GM18498 (cell line): ENCODE measurements around the gene WWOX.

ENCODE experiments used
- ATAC-seq: cut with Tn5 transposase; IDR thresholded peaks from one replicate; pipeline ENCODE4 v1.9.1; 2021; ENCODE audit warnings: mild to moderate bottlenecking, moderate library complexity; ENCODE audit not compliant: unreplicated experiment

Gene WWOX

DNA sequence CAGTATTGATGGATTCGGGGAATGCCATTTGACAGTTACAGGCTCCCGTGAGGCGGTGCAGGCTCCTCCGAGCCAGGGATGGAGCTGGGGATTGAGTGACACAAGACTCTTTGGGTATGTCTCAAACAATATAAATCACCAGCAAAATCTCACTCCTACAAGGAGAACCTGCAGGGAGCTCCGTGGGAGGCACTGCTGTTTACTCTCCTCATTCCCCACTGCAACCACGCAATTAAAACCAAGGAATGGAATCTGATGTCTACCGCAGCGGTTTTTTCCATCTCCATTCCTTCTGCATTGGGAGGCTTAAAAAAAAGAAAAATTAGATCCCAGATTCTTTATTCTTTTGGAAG is 157.9 kb downstream of the WWOX start:
- ATAC-seq = no peak

- ATAC-seq = no peak
These were observed 159.1 kb downstream of the WWOX start for GRCh38 chr16:78258375-78259065.

GRCh38 chr16:78259873-78260272 is 160.4 kb downstream of the WWOX start:
- no peak for ATAC-seq

DNA sequence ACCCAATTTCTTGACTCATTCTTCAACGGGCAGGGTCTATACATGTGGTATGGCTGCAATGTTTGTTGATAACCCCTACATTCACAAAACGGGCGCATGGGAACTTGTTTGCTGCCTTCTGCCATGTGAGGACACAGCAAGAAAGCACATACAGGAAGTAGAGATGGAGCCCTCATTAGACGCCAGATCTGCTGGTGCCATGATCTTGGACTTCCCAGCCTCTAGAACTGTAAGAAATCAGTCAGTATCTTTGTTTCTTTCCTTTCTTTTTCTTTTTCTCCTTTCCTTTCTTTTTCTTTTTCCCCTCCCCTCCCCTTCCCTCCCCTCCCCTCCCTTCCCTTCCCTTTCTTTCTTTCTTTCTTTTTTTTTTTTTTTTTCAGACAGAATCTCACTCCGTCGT is 165.2 kb downstream of the WWOX start:
- no peak for ATAC-seq

GRCh38 chr16:78269256-78269655 is 169.8 kb downstream of the WWOX start:
- ATAC-seq = no peak

DNA sequence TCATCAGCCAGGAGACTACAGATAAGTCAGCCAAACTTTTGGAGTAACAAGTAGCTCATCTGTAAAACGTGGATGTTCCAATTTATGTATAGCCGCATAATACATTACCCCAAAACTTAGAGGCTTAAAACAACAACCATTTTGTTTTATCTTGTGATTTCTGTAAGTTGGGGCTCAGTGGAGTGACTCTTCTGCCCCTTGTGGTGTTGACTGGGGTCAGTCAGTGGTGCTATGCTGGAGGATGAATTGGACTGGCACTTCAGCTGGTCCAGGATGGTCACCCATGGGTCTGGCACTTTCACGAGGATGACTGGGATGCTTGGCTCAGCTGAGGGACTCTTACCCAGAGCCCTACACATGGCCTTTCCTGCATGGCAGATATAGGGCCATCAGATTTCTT is 172.5 kb downstream of the WWOX start:
- ATAC-seq = no peak

DNA sequence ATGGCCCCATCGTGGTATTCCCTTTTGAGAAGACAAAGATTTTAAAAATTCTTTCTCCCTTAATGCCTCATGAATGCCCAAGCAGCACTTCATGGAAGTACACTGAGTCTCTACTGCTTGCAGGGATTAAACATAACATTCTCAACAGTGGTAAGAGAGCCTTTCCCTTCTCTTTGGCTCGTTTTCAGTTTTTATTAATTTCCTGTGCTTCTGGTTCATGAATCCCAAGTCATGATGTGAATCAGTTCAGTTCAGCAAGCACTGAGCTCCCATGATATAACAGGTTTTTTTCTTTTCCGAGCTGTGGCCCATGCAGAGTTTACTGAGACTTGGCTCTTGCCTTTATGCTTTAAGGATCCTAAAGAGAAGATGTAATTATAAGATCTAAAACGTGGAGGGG is 175.3 kb downstream of the WWOX start:
- ATAC-seq = no peak

- ATAC-seq = no peak
These were observed 176.0 kb downstream of the WWOX start for GRCh38 chr16:78275420-78275819.

DNA sequence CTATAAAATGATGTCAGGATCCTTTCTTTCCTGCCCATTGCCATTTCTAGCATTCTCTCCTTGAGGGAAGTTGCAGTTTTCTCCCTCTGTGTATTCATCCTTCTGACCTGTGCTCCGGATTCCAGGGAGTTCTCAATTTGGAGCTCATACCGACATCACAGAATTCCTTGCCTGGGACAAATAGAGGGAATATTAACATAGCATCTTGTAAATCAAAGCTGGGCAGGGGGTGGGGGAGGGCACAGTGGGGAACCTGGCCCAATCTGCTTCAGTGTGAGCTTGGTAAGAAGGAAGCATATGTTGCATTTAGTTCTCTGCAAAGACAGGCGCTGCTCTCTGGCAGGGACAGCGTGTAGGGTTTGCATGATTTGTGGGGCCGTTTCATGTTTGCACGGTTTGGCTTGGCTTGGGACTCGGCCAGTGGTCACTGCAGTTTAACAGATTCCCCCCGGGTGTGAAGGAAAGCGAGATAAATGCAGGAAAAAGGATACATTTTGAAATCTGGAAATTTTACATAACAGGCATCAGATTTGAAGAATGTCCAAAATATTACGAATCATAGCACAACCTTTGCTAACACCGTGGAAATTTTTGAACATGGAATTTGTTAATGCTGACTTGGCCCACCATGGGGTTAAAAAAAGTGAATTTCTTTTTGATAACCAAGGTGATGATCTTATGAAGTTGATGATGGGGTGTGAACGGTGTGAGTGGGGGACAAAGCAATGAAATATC is 178.0 kb downstream of the WWOX start:
- no peak for ATAC-seq

DNA sequence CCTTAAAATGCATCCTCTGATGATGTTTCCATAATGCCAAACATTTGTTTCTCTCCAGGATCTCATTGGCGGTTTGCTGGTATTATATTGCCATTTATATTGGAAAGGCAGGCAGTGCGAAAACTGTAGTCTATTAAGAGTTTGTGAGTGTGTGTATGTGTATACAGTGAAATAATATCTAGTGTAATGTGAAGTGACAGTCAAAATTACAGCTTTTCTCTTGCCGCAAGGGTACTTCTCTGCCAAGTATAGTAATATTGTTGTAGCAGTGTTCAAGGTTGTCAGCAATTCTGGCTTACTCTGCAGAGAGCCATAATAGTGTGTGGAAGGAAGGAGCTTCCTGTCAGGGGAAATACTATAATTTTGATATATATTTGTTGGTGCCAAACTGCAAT is 178.6 kb downstream of the WWOX start:
- no peak for ATAC-seq

GRCh38 chr16:78281115-78281514 is 181.7 kb downstream of the WWOX start:
- no peak for ATAC-seq

DNA sequence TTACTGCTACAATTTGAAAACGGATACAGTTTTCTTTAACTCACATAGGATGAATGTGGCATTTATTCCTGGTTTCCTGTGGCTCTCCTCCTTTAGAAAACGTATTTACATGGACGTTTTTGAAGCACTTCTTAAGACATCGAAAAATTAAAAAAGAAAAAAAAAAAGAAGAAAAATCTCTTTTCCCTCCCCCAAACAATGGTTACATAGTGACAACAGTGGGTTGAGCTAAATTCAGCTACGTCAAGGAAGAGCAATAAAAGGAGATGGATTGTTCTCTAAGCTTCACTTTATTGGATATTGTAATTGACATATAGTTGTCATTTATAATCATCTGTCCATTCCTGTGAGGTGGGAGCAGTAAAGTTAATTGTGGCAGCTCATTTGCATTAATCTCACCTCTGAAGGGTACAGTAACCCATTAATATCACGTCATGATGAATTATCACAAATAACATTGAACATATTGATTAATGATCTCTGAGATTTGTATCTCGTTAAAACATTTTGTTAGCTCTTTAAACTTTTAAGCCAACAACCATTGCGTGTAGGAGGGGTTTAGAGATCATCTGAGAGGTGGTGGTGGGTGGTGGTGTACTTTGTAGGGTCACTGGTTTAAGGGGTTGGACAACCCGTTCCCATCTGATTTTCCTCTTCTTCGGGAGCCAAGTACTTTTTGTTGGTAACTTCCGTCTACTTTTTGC is 184.2 kb downstream of the WWOX start:
- ATAC-seq = no peak

DNA sequence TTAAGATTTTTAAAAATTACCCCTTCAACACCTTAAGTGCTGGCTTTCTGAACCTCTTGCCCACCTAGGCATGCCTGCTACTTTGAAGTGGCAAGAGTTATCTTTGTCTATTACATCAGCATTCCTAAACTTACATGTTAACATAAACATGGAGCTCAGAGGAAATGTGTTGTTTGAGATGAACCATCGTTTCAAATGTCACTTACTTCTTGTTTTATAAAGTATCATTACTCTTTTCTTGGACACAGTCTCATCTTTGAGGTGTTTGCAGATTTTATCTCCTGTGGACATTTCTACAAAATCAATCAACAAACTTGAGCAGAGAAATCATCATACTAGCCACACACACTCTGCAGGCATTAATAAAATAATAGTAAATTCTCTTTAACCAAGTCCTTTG is 184.9 kb downstream of the WWOX start:
- no peak for ATAC-seq

DNA sequence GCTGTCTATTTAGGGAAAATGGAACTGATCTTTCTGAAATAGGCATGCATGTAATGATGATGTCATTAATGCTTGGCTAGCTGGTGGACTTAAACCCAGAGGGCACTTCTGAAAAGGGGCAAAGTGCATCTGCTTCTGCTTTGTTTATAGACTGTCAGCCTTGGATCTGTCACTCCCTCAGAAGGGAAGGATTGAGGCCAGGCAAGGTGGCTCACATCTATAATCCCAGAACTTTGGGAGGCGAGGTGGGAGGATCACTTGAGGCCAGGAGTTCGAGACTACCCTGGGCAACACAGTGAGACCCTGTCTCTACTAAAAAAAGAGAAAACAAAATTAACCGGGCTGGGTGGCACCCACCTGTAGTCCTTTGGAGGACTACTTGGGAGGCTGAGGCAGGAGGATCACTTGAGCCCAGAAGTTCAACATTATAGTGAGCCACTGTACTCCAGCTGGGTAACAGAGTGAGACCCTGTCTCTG is 185.5 kb downstream of the WWOX start:
- no peak for ATAC-seq

DNA sequence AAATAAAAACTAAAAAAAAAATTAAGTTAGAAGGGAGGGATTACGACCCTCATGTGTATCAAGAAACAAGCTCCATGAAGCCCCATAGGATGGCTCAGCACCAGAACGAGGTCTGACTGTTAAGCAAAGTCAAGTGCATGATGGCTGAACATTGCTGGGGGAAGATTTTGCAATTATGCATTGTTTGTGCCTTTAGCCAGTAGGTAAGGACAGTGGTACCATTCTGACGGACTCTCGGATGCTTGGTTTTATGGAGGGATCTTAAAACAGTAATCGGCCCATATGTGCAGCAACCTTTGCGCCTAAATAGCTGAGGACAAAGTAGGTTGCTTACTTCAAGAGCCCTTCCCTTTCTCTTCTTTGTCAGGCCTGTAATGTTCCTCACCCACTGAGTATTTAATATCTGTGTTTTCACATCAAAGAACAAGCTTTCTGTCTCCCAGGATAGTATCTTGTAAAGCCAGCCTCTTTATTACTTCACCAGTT is 186.0 kb downstream of the WWOX start:
- no peak for ATAC-seq

DNA sequence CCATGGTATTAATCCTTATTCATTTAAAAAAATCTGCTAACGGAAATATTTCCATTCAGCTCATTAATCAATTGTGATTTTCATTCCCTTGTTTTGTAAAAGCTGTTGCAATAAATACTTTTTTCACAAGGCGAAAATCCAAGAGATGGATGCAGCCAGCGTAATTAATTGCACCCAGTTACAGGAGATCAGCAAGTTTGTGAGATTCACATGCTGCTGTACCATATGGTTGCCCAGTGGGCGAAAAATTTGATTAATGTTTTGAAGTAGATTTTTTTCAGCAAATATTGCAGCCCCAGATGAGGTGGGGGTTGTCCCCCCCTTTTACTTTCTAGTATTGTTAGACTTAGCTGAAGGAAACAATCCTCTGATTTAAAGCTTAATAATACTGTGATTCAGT is 186.6 kb downstream of the WWOX start:
- ATAC-seq = no peak

- no peak for ATAC-seq
These were observed 189.4 kb downstream of the WWOX start for GRCh38 chr16:78288888-78289287.

DNA sequence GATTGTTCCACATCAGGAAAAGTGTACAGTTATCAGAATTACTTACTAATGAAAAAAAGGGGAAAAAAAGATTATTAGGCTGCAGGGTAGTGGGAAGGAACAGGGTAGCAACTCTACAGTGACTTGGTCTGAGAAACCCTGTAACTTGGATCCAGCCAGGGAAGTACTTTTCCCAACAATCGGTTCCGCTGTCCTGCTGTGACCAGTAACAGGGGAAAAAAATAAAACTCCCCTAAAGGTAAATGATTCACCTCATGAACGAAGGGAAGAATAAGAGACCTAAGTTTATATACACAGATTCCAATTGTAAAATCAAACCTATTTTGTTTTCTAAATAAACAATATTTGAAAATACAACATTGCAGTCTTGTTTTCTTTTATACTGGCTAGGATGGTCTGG is 189.9 kb downstream of the WWOX start:
- no peak for ATAC-seq

DNA sequence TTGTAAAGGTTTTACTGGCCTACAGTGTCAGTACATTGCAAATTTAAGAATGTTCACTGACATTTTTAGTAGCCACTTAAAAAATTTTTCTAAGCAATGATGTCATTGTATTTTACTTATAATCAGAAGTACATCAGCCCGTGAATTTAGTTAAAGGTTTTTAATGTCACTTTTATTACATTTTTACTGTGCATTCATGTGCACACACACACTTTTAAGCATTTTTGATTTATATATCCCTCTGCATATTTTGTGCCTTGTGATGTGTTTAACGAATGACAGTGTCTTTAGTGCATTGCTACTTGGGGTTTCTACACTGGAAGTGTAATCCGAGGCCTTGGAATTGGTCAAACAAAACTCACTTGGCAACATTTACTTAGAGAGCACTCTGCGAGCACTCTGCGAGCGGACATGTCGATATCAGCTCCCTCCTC is 190.4 kb downstream of the WWOX start:
- no peak for ATAC-seq

DNA sequence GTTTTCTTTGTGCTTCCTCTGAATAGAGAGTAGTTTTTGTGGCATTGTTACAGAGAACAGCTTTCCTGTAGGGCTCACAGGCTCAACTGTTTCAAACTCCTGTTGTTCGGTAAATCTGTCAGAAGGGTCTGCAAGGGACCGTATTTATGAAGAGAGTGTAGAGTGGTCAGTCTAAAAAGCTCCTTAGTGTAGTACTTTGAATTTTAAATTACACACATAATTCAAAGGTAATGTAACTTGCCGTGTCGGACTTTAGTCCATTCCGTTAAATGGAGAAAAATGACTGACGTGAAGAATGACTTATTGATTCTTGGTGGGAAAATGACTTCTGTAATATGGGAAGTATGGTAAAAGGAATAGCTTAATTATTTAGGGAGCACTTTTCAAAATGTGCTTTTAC is 190.9 kb downstream of the WWOX start:
- ATAC-seq = no peak

GRCh38 chr16:78290872-78291591 is 191.6 kb downstream of the WWOX start:
- ATAC-seq = no peak
